Measurements from ENCODE around the gene DAD1. TPM values are rescaled to one million over a fixed set of nuclear protein-coding genes. Genes with fewer than 3 reads are reported as not detected.
"Not testable (repeated sequence)": the region's sequence is repeated elsewhere in the genome, so short reads cannot be mapped to it uniquely, and the experiment has no call there.

DAD1 gene
- total RNA-seq, 1 experiment from 2014 or later: 157 TPM

DNA sequence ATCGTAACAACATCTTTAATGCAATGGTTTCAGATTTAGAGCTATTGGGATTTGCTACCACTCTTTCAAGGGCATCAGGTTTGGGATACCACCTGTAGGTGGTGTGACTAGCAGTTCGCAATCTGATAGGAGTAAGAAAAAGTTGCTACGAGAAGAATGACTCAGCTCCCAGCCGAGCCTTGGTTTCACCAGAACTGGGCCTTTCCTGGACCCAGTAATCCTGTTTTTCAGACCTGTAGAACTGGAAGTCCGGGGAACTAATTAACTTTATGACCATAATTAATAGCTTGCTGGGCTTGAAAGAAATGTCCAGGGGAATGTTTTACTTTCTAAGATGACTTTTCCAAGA, 9.8 kb upstream of the DAD1 start:
- DNase-seq (ENCODE audit: low spot score): peak; percentile 54

DNA sequence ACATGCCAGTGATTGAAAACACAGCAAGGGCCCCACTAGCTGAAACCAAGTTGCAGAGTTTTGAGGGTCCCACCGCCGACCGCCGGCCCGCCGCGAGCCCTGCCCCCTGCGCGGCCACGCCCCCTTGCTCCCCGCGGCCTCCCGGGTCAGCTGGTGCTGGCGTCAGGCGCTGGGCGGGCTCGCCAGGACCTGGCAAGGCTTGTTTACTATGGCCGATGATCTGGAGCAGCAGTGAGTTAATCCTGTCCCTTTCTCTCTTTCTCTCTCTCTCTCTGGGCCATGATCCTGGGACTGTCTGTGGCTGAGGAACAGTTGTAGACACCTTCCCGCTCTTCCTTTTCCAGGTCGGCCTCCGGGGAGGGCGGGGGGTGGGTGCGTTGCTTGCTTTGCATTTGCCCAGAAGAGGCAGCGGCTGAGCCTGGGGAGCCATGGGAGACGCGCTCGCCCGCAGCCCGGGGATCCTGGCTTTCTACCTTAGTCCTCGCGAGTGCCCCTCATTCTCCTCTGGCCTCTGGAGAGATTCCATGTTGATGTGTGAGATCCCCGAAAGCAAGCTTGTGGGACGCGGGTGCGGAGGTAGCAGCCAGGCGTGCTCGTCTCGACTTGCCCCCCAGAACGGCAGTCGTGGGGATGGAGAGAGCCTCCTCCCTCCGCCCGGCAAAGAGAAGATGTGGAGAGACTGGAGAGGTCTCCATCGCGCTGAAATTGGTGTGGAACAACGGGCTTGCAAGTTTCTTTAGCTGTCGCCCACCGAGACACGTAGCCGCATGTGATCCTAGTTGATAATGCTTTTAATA, 9.3 kb upstream of the DAD1 start, which contains the start of gene ABHD4:
Gene ABHD4, plus strand, starts transcription at position 202 of the 797 bp plus-strand sequence. Its CDS starts 7 bp downstream, at position 209.
- DNase-seq (ENCODE audit: low spot score): peak; percentile 16

DNA sequence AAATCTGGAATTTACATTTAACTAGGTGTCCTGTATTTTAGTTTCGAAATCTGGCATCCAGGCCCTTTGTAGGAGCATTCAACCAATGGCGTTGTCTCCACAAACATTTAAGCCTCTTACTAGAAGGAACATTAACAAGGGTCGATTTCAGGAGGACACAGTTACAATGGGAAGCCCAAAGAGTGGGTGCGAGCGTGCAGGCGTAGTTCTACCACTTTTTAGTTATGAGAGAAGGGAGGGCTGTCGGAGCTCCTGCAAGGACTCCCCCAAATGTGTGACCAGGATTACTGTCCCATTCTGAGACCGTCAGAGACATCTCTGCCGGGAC, 8.7 kb upstream of the DAD1 start:
- DNase-seq (ENCODE audit: low spot score): no peak

DNA sequence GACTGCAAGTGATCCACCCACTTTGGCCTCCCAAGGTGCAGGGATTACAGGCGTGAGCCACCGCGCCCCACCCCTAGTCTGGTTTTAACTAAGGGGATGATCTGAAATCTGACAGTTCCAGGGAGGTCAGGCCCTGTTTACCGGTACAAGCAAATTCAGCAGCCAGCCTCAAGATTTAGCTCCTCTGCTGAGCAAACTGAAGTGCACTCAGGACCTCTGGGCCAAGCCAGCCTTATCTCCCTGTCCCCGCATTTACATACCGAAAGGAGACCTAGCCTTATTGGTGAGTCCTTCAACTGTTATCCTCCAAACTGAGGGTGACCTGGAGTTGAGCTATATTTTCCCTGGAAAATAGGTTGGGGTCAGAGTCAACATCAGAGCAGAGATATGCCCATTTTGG, 8.2 kb upstream of the DAD1 start:
- no peak for DNase-seq (ENCODE audit: low spot score)

DNA sequence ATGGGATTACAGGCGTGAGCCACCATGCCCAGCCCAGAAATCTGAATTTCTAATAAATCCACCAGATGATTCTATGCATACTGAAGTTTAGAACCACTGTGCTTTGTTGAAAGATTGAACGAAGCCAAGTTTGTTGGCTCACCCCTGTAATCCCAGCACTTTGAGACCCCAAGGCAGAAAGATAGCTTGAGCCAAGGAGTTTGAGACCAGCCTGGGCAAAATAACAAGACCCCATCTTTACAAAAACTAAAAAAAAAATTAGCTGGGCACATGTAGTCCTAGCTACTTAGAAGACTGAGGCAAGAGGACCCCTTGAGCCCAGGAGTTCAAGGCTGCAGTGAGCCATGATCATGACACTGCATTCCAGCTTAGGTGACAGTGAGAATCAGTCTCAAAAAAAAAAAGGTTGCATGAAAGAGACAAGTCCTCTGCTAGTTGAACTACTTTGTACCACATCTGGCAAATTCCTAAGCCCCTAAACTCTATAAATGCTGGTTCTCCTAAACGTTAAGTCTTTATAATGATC, 7.4 kb upstream of the DAD1 start:
- DNase-seq (ENCODE audit: low spot score): no peak

DNA sequence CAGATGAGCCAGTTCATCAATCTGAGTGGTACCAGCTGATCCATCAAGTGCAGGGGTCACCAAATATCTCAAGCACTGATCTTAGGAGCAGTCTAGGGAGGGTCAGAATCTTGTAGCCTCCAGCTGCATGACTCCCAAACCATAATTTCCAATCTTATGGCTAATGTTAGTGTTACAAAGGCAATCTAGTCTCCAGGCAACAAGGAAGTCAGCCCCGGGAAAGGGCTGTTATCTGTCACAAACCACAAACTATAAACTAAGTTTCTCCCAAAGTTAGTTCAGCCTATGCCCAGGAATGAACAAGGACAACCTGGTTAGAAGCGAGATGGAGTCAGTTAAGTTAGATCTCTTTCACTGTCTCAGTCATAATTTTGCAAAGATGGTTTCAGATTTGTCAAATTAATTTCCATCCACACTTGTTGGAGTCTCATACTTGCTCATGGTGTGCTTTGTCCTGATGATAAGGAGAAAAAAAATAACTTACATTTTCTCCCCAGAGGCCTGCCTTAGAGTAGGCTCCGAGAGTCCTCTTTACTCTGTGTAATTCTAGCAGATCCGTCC, 5.2 kb upstream of the DAD1 start:
- no peak for DNase-seq (ENCODE audit: low spot score)

DNA sequence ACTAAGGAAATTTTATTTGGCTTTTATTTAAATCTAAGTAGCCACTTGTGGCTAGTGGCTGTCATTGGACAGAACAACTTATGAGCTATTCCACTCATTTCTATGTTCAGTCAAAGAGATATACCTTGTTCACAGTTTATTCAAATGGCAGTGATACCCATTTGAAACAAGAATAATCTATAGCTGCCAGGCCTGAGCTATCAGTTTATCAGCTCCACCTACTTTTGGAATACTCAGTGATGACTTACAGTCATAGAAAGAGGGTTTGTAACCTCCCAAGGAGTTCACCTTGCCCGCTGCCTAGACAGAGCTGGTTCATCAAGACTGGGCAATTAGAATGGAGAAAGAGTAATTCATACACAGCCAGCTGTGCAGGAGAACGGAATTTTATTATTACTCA, 4.6 kb upstream of the DAD1 start:
- DNase-seq (ENCODE audit: low spot score): no peak

DNA sequence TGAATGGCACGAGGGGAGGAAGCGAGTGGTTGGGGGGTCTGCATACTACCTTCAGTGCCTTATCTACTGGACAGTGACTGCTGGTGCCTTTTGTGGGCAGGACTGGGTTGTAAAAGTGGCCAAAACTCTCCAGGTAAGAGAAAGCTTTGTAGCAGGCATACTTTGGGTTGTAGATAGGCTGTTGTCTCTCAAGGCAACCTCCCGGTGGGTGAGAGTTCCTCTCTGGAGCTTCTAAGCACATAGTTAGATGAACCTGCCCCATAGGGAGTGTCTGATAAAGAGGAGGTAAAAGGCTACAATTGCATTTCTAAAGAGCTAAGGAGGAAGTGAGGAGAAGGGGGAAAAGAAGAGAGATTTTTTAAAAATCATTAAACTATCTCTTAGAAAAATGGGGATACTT, 4.2 kb upstream of the DAD1 start:
- no peak for DNase-seq (ENCODE audit: low spot score)

DNA sequence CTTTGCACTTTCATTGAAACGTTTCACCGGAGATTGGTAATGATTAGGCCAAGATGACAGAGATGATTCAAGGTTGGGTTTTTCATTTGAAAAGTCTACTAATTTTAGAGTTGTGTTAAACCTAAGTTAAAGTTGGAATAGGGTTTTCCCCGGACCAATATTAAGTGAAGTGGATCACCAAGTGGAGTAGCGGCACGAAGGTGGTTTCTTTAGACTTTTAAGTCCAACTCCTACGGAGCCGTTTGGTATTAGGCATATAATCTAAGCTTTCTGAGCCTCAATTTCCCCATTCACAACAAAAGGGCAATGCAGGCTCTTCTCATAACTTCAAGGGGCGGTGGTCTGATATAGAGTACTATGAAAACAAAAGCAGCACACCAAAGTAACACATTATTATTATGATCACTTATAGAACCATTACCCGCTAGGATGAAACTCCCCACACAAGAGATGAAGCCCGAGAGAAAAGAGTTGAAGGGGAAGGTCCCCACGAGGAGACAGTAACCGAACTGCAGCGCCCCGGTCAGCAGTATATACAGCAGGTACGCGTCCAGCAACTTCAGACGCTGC, 413 bp downstream of the DAD1 start:
- DNase-seq (ENCODE audit: low spot score): no peak

DNA sequence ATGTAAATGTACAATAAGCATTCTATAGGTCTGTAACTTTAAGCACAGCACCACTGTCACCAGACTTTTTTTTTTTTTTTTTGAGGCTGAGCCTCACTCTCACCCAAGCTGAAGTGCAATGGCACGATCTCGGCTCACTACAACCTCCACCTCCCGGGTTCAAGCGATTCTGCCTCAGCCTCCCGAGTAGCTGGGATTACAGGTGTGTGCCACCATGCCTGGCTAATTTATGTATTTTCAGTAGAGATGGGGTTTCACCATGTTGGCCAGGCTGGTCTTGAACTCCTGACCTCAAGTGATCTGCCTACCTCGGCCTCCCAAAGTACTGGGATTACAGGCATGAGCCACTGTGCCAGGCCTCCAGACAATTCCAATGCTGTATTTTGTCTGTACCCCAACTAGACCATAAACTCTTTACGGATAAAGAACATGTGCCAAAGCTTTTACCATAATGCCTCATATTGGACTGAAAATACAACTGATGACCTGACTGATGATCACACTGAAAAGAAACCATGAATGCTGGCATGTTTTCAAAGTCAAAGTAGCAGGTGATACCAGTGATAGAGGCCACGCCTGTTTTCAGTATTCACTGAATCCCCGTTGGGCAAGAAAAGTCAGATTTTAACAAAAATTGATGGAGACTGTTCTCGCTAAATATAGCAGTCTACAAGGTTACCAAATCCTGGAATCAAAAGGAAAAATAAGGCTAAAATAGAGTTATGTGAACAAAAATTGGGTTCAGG, 1.2 kb downstream of the DAD1 start:
- DNase-seq (ENCODE audit: low spot score): not testable (repeated sequence)

DNA sequence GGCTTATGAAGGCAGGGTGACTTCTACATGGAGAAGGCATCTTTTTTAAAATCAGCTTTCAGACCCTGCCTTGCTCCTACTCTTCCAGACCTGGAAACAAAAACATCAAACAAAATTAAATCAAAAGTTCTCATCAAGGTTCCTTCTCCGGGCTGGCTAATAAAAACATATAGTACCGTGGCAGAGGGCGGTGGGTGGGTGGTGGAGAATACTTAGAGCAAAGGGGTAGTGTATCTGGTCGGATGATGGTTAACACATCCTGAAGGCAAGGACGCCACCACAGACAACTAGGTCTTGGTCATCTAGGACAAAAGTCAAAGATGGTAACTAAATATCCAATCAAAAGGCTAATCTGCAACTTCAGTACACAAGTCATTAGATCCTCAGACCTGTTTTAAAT, 1.8 kb downstream of the DAD1 start:
- DNase-seq (ENCODE audit: low spot score): no peak

DNA sequence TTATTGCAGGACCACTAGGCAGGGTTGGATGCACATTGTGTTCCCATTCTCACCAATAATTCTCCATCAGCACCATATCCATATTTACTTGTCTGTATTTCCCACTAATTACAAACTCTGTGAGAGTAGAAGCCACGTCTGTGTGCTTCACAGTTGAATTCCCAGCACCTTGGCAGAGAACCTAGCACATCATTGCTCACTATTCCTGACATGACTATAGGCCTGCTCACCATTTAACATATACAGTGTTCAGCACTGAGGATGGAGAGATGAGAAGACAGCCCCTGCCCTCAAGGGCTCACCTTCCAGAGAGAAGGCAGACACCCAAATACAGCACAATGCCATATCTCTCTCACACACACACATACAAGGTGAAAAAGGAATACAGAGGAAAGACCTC, 5.0 kb downstream of the DAD1 start:
- no peak for DNase-seq (ENCODE audit: low spot score)

DNA sequence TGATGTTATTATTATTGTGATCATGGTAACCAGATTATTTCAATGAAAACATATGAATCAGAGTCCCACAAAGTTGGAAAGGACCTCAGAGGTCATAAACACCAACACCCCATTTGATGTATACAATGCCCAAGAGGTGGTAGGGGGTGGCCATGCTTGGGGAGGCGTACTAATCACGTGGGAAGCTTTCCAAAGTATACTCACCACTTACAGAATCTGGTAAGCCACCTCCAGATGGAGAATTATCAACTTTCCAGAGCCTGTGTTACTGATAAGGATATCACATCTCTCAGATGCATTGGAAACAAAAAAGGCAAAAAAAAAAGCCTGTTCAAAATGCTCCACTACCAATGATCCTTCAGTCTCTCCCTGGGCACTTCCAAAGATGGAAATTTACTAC, 8.4 kb downstream of the DAD1 start:
- no peak for DNase-seq (ENCODE audit: low spot score)

DNA sequence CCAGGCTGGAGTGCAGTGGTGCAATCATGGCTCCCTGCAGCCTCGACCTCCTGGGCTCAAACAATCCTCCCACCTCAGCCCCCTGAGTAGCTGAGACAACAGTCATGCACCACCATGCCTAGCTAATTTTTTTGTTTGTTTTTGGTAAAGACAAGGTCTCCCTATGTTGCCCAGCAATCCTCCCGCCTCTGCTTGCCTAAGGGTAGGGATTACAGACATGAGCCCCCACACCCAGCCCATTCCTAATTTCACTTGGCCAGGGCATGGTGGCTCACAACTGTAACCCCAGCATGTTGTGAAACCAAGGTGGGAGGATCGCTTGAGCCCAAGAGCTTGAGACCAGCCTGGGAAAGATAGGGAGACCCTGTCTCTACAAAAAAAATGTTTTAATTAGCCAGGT, 9.1 kb downstream of the DAD1 start:
- no peak for DNase-seq (ENCODE audit: low spot score)

DNA sequence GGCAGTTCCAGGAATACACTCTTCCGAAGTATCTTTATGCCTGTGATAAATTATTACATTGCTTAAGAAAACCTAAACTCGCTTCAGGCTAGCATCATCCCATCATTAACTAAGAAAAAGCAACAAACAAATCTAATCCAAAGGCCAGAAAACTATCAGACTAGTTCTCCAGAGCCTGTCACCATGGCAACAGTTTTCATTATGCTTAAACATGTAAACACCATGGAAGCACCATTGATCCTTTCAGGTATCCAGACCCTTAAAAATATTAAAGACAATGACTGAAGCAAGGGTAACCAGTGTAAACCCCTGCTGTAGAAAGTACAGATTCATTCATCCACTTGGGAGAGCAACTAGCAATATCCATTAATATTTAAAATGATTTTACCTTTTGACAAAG, 9.8 kb downstream of the DAD1 start:
- no peak for DNase-seq (ENCODE audit: low spot score)

DNA sequence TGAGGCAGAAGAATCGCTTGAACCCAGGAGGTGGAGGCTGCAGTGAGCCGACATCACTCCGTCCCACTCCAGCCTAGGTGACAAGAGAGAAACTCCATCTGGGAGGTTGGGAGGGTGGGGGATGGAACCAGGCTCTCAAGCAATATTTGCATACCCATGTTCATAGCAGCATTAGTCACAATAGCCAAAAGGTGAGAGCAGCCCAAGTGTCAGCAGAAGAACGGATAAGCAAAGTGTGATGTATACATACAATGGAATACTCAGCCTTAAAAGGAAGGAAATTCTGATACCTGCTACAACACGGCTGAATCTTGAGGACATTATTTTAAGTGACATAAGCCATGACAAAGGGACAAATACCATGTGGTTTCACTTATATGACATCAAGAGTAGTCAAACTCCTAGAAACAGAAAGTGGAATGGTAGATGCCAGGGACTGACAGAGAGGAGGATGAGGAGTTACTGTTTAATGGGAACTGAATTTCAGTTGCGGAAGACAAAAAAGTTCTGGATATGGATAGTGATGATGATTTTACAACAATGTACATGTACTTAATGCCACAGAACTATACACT, 11.6 kb downstream of the DAD1 start:
- no peak for DNase-seq (ENCODE audit: low spot score)

DNA sequence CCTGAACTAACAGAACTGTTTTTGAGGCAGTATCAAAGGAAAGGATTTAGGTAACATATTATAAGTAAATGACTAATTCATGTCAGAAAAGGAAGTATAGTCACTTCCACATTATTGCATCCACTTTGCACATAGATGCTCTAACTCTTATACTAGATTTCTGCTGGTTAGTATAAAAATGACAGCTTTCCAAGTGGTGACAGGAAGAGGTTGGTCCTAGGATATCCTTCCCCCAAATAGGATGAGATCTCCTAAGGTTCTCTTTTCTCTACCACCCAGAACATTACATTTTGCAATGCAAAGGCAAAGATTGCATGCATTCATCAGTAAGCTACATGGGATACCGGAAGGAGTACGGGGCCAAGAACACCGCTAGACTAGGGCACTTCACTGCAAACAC, 15.2 kb downstream of the DAD1 start:
- no peak for DNase-seq (ENCODE audit: low spot score)

DNA sequence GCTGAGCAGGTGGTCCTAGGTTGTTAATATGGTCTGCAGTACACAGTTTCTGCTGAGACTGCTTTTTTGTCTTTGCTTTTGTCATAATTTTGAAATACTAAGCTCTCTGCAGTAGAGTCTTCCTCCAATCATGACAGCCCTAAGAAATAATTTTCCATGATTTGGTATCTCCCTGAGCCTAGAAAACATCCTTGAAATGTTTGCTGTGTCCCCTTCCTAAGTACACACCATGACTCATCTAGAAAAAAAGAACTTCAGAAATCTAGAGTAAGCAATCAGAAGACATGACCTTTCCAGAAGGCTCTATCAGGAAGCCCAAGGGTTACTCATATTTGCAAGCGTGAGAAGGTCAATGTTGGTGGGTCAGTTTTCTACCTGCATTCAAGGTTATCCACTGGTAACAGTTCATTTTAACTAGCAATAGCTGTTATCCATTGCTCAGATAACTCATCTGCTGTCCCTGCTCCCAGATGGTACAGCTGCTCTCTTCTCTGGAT, 16.4 kb downstream of the DAD1 start:
- DNase-seq (ENCODE audit: low spot score): no peak

DNA sequence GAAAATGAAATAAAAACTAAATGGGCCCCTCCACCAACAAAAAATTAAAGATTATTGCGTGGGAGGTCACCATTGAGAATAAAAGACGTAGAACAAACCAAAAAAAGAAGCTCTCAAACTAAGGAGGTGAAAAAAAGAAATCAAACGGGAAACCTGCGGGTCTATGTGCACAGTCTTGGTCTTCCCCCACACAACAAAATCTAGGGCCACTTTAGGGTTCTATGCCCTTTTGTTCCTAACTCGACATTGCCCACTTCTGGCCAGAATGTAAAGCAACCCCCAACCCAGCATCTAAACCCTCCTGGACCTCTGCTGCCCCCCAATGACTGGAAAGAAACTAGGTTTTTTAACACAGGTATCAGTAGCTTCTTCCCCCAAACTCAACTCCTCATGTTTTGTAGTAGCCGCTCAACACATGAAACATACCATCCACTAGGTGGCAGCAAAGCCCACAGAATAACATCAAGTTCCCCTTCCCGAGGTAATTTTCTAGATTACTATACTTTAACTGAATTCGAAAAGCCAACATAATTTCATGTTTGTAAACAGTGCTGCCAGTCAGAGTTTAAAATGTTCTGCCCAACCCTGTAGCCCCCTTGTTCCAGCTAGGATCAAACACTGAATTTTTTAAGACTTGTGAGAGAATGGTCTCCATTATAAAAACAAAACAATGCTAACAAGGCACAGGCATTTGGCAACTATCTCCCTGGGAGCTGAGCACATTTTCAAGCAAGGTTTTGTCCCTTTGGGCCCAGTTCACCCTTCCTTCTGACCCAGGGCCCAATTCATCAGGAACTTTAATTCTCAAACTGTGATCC, 18.7 kb downstream of the DAD1 start:
- DNase-seq (ENCODE audit: low spot score): peak; percentile 59

DNA sequence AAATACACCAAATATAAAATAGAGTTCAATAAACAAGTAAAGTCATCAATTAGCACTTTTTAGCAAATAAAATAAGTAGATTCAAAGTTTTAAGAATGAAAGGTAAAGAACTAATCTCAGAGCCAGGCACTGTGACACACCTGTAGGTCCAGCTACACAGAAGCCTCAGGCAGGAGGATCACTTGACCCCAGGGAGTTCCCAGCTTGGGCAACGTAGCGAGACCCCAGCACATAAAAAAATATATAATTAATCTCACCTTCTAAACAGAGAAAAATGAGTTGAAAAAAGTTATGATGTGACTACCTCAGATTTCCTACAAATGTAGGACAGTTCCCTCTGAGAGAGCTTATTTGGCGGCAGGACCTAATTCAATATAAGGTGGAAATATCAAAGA, 19.3 kb downstream of the DAD1 start:
- DNase-seq (ENCODE audit: low spot score): no peak

DNA sequence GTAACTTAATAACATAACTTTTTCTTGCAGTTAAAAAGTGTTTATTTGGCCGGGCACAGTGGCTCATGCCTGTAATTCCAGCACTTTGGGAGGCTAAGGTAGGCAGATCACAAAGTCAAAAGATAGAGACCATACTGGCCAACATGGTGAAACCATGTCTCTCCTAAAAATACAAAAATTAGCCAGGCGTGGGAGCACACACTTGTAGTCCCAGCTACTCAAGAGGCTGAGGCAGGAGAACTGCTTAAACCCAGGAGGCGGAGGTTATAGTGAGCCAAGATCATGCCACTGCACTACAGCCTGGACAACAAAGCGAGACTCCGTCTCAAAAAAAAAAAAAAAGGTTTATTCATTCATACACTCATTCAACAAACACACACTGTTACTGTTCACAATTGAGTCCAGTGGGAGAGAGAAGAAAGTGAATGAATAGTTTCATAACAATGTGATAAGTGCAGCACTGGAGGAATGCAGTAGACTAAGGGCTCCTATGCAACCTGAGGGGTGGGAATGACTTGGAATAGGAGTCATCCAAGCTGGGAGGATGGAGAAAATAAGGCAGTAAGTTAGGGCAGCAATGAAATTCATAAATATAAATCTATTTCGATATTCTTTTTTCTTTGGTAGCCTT, 19.8 kb downstream of the DAD1 start:
- DNase-seq (ENCODE audit: low spot score): no peak

Measured in A172 (cell line).